MM.1S (cell line): ENCODE data around the gene RAB3B.

ENCODE experiments used
- EZH2 ChIP-seq: fragments of 300-600 bp; sonication (generic); optimal IDR thresholded peaks from 2 replicates; pipeline ENCODE3; 2017; ENCODE audit warnings: low read depth, mild to moderate bottlenecking, antibody characterized with exemption, low read length, mixed read lengths
- EZH2phosphoT487 ChIP-seq: fragments of 300-600 bp; sonication (generic); IDR thresholded peaks from 2 replicates; pipeline ENCODE4 v1.6.1; 2018; ENCODE audit warnings: antibody characterized with exemption, low read length
- TF ChIP-seq, protein P1 (sequence below): fragments of 300-600 bp; sonication (generic); IDR thresholded peaks from 2 replicates; pipeline ENCODE4 v1.5.1; 2016; ENCODE audit warnings: antibody characterized with exemption, low read length, mixed read lengths

DNA sequence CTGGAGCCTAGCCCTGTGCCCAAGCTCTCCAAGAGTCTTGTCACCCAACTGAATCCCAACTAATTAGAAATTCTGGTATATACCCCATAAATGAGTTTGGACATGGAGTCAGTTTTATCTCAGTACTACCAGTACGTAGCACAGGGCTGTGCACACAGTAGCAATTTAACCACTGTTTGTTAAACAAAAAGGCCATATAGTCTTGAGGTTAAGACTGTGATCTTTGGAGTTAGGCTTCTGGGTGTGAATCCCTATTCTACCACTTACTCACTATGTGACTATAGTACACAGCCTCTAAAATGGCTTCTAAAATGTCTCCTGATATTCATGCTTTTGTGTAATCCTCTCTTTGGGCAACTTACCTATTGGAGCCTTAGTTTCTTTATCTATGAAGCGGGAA, 48.2 kb downstream of the RAB3B start:
- TF ChIP-seq, protein P1, sequence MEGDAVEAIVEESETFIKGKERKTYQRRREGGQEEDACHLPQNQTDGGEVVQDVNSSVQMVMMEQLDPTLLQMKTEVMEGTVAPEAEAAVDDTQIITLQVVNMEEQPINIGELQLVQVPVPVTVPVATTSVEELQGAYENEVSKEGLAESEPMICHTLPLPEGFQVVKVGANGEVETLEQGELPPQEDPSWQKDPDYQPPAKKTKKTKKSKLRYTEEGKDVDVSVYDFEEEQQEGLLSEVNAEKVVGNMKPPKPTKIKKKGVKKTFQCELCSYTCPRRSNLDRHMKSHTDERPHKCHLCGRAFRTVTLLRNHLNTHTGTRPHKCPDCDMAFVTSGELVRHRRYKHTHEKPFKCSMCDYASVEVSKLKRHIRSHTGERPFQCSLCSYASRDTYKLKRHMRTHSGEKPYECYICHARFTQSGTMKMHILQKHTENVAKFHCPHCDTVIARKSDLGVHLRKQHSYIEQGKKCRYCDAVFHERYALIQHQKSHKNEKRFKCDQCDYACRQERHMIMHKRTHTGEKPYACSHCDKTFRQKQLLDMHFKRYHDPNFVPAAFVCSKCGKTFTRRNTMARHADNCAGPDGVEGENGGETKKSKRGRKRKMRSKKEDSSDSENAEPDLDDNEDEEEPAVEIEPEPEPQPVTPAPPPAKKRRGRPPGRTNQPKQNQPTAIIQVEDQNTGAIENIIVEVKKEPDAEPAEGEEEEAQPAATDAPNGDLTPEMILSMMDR = no peak
- TF ChIP-seq EZH2phosphoT487 (no peak), EZH2 (no peak)
